Stimulated activated effector memory CD8-positive, alpha-beta T cell treated with anti-CD3 and anti-CD28 coated beads, Interleukin-12 subunit alpha, Interleukin-12 subunit beta, amount 100 ng/mL, for 72 hours (primary cell): ENCODE results near the gene FNDC3B.

Experiments used
- ATAC-seq: fragments of 150-1000 bp; cut with Tn5 transposase; 2 replicates; pipeline ENCODE4 v1.10.0; 2021
- DNase-seq, 2 donors: peaks; one replicate each; pipeline ENCODE4 v3.0.0; 2021 to 2022; ENCODE audit warnings: low spot score in 2 of 2
- H3K27ac Mint-ChIP-seq: one replicate; pipeline ENCODE4 v1.8.0; 2022; ENCODE audit warnings: mild to moderate bottlenecking, mixed read lengths
- H3K36me3 Mint-ChIP-seq: one replicate; pipeline ENCODE4 v1.8.0; 2022; ENCODE audit warnings: mild to moderate bottlenecking, mixed read lengths
- H3K4me1 Mint-ChIP-seq: one replicate; pipeline ENCODE4 v1.8.0; 2022; ENCODE audit warnings: mixed read lengths
- H3K4me3 Mint-ChIP-seq: one replicate; pipeline ENCODE4 v1.8.0; 2022; ENCODE audit warnings: mild to moderate bottlenecking, mixed read lengths
- H3K9me3 Mint-ChIP-seq: one replicate; pipeline ENCODE4 v1.8.0; 2022; ENCODE audit warnings: mixed read lengths

The FNDC3B gene

GRCh38 chr3:172101107-172101506 lies 61.7 kb downstream of the FNDC3B start:
- ATAC-seq: no peak
- no peak overlapping the region for H3K27ac Mint-ChIP-seq

GRCh38 chr3:172102123-172102882 lies 62.9 kb downstream of the FNDC3B start:
- peak overlapping the region; percentile 15 for H3K27ac Mint-ChIP-seq
- ATAC-seq (no peak), DNase-seq (no peak)
- H3K4me1 Mint-ChIP-seq: peaks cover 43% of the 10 kb centered on the region
- H3K4me3 Mint-ChIP-seq: peak overlapping the region; percentile 48
- H3K36me3 Mint-ChIP-seq: peaks cover 7% of the 10 kb centered on the region
- no peaks in the 10 kb centered on the region for H3K9me3 Mint-ChIP-seq

More at GRCh38 chr3:172101107-172101506, 61.7 kb downstream of the FNDC3B start:
- Mint-ChIP-seq H3K4me1 (peaks cover 31% of the 10 kb centered on the region), H3K9me3 (no peaks in the 10 kb centered on the region), H3K36me3 (no peaks in the 10 kb centered on the region), H3K4me3 (no peak overlapping the region)
- no peak for DNase-seq

GRCh38 chr3:172102883-172103310 lies 63.5 kb downstream of the FNDC3B start:
- ATAC-seq (no peak), DNase-seq (no peak)
- no peaks in the 10 kb centered on the region for H3K9me3 Mint-ChIP-seq
- H3K4me3 Mint-ChIP-seq: peak overlapping the region; percentile 48
- H3K36me3 Mint-ChIP-seq: peaks cover 13% of the 10 kb centered on the region
- peak overlapping the region; percentile 15 for H3K27ac Mint-ChIP-seq
- peaks cover 49% of the 10 kb centered on the region for H3K4me1 Mint-ChIP-seq

GRCh38 chr3:172103724-172104123 lies 64.3 kb downstream of the FNDC3B start:
- Mint-ChIP-seq H3K9me3 (no peaks in the 10 kb centered on the region), H3K4me3 (no peak overlapping the region), H3K36me3 (peaks cover 14% of the 10 kb centered on the region), H3K27ac (no peak overlapping the region), H3K4me1 (peaks cover 57% of the 10 kb centered on the region)
- no peak for ATAC-seq
- DNase-seq: no peak

GRCh38 chr3:172104471-172105072 lies 65.2 kb downstream of the FNDC3B start:
- DNase-seq (no peak), ATAC-seq (no peak)
- H3K9me3 Mint-ChIP-seq: no peaks in the 10 kb centered on the region
- H3K27ac Mint-ChIP-seq: no peak overlapping the region
- peaks cover 14% of the 10 kb centered on the region for H3K36me3 Mint-ChIP-seq
- H3K4me3 Mint-ChIP-seq: no peak overlapping the region
- H3K4me1 Mint-ChIP-seq: peaks cover 63% of the 10 kb centered on the region

GRCh38 chr3:172106037-172106954 lies 66.9 kb downstream of the FNDC3B start:
- Mint-ChIP-seq H3K27ac (peak overlapping the region; percentile 95), H3K4me3 (peak overlapping the region; percentile 74), H3K36me3 (peaks cover 14% of the 10 kb centered on the region), H3K4me1 (peaks cover 74% of the 10 kb centered on the region), H3K9me3 (no peaks in the 10 kb centered on the region)
- no peak for DNase-seq
- ATAC-seq: no peak

- peak; percentile 16 to 84 for DNase-seq
- H3K4me3 Mint-ChIP-seq: peak overlapping the region; percentile 74
- ATAC-seq: peak; percentile 49
- H3K27ac Mint-ChIP-seq: peak overlapping the region; percentile 95
- peaks cover 14% of the 10 kb centered on the region for H3K36me3 Mint-ChIP-seq
- H3K9me3 Mint-ChIP-seq: no peaks in the 10 kb centered on the region
- H3K4me1 Mint-ChIP-seq: peaks cover 72% of the 10 kb centered on the region
These were observed 67.6 kb downstream of the FNDC3B start for GRCh38 chr3:172106989-172107388.

GRCh38 chr3:172107403-172107802 lies 68.0 kb downstream of the FNDC3B start:
- peaks cover 18% of the 10 kb centered on the region for H3K36me3 Mint-ChIP-seq
- DNase-seq (peak; percentile 26 to 77), ATAC-seq (peak; percentile 96)
- peaks cover 68% of the 10 kb centered on the region for H3K4me1 Mint-ChIP-seq
- peak overlapping the region; percentile 95 for H3K27ac Mint-ChIP-seq
- H3K9me3 Mint-ChIP-seq: no peaks in the 10 kb centered on the region
- peak overlapping the region; percentile 74 for H3K4me3 Mint-ChIP-seq

- DNase-seq (no peak), ATAC-seq (no peak)
- Mint-ChIP-seq H3K9me3 (no peaks in the 10 kb centered on the region), H3K36me3 (peaks cover 32% of the 10 kb centered on the region), H3K27ac (no peak overlapping the region), H3K4me1 (peaks cover 65% of the 10 kb centered on the region), H3K4me3 (no peak overlapping the region)
These were observed 70.9 kb downstream of the FNDC3B start for GRCh38 chr3:172110127-172110779.

- Mint-ChIP-seq H3K4me3 (no peak overlapping the region), H3K27ac (no peak overlapping the region), H3K9me3 (no peaks in the 10 kb centered on the region), H3K36me3 (peaks cover 38% of the 10 kb centered on the region), H3K4me1 (peaks cover 58% of the 10 kb centered on the region)
- no peak for DNase-seq
- no peak for ATAC-seq
These were observed 71.8 kb downstream of the FNDC3B start for GRCh38 chr3:172111163-172111562.

- ATAC-seq: no peak
- Mint-ChIP-seq H3K36me3 (peaks cover 40% of the 10 kb centered on the region), H3K27ac (no peak overlapping the region), H3K4me3 (no peak overlapping the region), H3K9me3 (no peaks in the 10 kb centered on the region), H3K4me1 (peaks cover 48% of the 10 kb centered on the region)
- DNase-seq: no peak
These were observed 72.8 kb downstream of the FNDC3B start for GRCh38 chr3:172112078-172112733.

GRCh38 chr3:172112734-172113120 lies 73.3 kb downstream of the FNDC3B start:
- H3K4me3 Mint-ChIP-seq: no peak overlapping the region
- no peak overlapping the region for H3K27ac Mint-ChIP-seq
- no peak for ATAC-seq
- H3K36me3 Mint-ChIP-seq: peaks cover 35% of the 10 kb centered on the region
- H3K4me1 Mint-ChIP-seq: peaks cover 43% of the 10 kb centered on the region
- DNase-seq: no peak
- H3K9me3 Mint-ChIP-seq: no peaks in the 10 kb centered on the region

- Mint-ChIP-seq H3K27ac (no peak overlapping the region), H3K4me1 (peaks cover 33% of the 10 kb centered on the region), H3K36me3 (peaks cover 41% of the 10 kb centered on the region)
These were observed 74.3 kb downstream of the FNDC3B start for GRCh38 chr3:172113710-172114109.

GRCh38 chr3:172115059-172115458 lies 75.7 kb downstream of the FNDC3B start:
- DNase-seq: no peak
- H3K4me3 Mint-ChIP-seq: no peak overlapping the region
- H3K4me1 Mint-ChIP-seq: peaks cover 29% of the 10 kb centered on the region
- no peak for ATAC-seq
- H3K9me3 Mint-ChIP-seq: no peaks in the 10 kb centered on the region
- H3K36me3 Mint-ChIP-seq: peaks cover 41% of the 10 kb centered on the region
- no peak overlapping the region for H3K27ac Mint-ChIP-seq

More at GRCh38 chr3:172113710-172114109, 74.3 kb downstream of the FNDC3B start:
- DNase-seq: no peak
- no peak for ATAC-seq
- H3K9me3 Mint-ChIP-seq: no peaks in the 10 kb centered on the region
- H3K4me3 Mint-ChIP-seq: no peak overlapping the region
